Measurements from ENCODE around the gene KSR1. TPM values are rescaled to one million over a fixed set of nuclear protein-coding genes. Genes with fewer than 3 reads are reported as not detected.

Gene KSR1
- total RNA-seq, 1 experiment from 2014 or later = 0.96 TPM

DNA sequence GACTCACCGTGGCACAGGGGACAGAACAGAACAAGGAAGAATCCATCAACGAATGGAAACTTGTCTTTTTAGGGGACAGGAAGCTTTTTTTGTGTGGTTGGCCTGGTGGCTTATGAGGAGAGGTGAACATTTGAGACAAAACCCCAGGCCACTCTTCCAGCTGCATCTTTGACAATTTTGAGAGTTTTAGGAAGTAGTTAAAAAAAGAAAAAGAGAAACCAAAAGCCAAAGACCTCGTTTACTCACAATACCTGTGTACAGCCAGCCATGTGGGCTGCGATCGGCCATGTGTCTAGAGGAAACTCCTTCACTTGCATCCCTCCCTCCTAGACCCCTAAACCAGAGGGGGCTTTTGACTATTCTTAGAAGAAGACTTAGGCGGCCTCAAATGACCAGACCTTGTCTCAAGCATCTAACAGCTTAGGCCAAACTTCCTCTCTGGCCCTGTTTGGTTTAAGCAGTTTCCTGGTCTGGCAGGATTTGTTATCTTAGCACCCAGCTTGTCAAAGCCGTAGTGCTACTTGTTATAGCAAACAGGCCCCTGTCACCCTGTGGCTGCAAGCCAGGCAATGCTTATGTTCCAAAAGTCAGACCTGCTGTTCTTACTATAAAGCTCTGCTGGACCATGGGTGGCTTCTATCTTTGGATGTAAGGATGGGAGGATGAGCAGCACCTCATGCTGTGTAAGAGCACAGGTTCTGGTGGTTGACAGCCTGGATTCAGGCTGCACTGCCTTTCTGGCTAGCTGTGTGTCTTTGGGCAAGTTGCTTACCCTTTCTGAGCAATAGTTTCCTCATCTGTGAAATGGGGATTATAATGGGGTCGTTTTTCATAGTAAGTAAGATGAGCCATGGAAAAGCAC lies 17.7 kb downstream of the KSR1 start:
- DNase-seq (ENCODE audit: low read depth) = no peak

DNA sequence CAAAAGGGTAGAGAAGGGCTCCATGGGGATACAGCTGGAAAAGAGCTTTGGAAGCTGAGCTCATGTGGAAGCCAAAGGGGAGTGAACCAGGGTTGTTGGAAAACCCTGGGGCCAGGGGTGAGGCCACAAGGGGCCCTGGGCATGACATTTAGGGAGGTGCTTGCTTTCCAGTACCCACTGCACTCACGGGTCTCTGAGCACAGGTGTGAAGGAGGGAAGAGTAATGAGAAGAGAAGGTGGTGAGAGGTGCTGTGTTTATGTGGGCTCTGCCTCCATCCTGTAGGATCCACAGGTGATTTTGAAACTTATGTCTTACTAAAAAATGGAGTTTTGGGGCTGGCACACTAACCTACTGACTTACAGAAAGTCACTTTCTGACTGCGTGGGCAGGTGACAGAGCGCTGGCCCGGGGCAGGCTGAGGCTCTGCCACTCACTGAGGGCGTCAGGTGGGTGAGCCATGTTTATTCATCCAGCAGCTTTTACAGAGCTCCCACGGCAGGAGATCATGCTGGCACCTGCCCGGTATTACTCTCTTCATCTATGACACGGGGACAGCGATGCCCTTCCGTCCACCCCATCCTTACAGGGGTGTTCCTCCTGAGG lies 18.9 kb downstream of the KSR1 start:
- no peak for DNase-seq (ENCODE audit: low read depth)

DNA sequence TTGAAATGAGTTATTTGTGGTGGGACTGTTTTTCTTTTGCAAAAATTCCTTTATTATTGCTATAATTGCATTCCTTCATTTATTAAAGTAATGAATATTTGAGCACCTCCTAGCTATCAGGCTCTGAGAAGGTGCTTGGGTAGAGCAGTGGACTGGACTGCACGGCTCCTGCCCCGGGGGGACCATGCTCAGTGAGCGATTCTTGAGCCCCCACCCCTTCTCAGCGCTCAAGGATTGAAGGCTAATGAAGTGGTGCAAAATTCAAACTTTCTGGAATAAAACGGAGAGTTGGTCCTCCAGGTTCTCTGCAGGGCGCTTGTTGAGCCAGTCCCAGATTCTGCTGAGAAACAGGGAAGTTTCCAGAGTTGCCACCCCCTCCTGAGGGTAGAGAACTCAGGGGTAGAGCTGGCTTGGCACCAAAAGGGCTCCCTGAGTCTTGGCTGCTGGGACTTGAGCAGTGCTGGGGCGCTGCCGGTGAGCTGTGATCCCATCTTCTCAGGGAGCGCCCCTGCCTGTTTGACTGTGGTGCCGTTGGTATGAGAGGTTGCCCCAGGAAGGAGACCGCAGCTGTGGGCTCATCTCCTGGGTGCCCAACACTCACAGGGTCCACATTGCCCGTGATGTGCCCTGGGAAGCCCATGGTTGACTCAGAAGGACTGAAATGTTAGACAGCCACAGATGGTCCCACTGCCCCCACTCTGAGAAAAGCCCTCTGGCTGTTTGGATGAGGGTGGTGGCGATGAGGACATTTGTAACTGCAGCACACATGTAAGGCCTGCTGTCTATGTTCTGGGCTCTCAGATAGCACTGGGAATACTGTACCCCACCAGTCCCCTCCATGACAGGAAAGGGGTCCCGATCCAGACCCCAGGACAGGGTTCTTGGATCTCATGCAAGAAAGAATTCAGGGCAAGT lies 20.0 kb downstream of the KSR1 start:
- peak; percentile 55 for DNase-seq (ENCODE audit: low read depth)

DNA sequence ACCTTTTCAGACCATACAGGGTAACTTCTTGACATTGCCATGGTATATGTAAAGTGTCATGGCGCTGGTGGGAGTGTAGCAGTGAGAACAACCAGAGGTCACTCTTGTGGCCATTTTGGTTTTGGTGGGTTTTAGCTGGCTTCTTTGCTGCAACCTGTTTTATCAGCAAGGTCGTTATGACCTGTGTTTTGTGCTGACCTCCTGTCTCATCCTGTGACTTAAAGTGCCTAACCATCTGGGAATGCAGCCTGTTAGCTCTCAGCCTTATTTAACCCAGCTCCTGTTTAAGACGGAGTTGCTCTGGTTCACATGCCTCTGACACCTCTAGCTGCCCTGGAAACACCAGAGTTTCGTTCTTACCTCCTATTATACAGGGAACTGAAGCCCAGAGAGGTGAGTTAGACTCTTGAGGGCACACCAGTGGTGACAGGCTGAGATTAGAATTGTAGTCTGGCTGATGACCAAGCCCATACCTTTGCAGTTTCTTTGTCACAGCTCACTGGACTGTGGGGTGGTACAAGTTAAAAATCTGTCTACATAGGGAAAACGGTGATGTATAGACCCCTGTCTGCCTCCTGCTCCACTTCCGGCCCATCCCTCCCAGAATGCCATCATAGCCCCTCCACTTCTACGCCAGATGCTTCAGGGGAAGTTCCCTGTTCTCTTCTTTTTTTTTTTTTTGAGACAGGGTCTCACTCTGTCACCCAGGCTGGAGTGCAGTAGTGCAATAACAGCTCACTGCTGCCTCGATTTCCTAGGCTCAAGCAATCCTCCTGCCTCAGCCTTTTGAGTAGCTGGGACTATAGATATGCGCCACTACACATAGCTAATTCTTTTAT lies 21.0 kb downstream of the KSR1 start:
- DNase-seq (ENCODE audit: low read depth) = no peak

DNA sequence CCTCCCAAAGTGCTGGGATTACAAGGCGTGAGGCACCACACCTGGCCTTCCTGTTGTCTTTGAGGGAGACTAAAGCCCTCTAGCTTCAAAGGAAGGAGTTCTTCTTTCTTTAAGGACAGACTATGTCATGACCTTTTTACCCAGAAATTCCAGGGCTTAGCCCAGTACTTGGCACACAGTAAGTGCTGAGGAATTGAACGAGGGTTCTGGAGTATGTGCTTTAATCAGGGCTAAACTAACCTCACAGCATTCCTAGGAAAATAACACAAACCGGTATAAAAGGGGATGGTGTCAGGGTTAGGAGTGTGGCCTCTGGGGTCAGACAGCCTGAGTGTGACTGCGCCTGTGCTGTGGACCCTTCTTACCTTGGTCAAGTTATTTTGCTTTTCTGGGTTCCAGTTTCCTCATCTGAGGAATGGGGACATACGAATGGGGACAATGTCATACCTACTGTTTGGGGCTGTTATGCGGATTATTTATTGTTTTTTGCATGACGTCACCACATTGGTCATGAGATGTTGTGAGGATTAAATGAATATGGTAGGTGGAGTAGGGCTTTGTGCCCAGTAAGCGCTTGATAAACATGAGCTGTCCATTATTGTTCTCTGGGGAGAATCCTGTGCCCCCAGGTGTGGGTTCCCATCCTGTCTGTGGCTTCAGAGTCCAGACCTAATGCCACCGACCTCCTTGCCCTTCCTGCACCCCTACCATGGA lies 21.9 kb downstream of the KSR1 start:
- no peak for DNase-seq (ENCODE audit: low read depth)

DNA sequence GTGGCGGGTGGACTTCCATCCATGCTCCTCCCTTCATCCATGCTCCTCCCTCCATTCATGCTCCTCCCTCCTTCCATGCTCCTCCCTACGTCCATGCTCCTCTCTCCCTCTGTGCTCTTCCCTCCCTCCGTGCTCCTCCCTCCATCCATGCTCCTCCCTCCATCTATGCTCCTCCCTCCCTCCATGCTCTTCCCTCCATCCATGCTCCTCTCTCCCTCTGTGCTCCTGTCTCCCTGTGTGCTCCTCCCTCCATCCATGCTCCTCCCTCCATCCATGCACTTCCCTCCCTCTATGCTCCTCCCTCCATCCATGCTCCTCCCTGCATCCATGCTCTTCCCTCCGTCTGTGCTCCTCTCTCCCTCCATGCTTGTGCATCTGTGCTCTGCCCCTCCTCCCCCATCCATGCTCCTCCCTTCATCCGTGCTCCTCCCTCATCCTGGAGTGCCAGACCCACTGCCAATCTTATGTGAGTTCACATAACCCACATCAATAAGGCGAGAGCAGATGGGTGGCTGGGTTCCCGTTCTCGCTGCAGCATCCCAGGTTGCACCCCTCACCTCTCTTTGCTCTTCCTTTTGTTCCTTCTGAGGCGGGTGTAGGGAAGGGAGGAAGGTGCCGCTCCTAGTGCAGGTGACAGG lies 22.8 kb downstream of the KSR1 start:
- no peak for DNase-seq (ENCODE audit: low read depth)

DNA sequence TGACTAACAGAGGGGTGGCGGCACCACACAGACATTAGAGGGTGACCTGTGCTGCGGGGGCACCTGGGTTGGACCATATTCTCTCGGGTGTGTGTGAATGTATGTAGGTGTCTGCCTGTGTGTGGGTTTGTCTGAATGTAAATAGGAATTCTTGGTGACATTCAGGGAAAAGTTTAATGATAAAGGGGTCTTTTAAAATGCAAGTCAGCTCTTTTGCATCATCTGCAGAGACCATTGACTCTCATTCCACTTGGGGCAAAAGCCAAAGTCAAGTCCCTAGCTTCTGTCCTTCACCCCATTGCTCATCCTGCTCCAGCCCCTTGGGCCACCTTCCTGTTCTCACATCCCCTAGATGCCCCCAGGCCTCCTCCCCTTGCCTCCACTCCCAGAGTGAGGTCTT lies 23.6 kb downstream of the KSR1 start:
- DNase-seq (ENCODE audit: low read depth) = no peak

DNA sequence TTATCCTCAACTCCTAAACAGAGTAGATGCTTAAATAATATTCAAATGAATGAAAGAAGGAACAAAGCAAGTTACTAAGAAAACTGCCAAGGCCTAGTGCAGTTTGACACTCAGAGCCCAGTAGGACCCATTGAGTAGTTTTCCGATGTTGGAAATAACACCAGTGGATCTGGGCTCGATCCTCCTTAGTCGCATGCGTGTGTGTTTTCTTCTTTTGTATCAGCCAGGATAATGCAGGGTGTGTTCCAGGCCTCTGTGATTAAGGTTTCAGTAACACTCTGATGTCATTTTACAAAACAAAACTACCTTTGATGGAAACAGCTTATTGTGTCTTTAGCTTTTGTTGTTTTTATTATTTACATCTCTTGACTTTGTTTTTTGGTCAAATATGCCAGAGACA lies 24.5 kb downstream of the KSR1 start:
- DNase-seq (ENCODE audit: low read depth) = no peak

DNA sequence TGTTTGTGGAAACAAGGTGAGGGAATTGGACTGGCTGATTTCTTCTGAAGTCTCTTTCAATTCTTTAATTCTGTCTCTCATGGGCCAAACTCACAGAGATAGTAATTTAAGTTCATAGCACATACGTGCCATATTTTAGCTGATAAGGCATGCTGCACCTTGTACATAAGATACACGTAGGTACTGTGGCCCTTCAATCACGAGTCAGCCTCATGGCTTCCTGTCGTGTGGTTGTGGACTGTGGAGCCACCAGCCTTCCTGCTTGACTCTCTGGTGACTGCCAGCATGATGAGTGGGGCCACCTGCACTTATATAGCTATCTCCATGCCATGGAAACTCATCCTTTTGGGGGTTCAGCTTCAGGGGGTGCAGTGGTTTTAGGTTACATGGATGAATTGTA lies 25.1 kb downstream of the KSR1 start:
- DNase-seq (ENCODE audit: low read depth) = no peak

DNA sequence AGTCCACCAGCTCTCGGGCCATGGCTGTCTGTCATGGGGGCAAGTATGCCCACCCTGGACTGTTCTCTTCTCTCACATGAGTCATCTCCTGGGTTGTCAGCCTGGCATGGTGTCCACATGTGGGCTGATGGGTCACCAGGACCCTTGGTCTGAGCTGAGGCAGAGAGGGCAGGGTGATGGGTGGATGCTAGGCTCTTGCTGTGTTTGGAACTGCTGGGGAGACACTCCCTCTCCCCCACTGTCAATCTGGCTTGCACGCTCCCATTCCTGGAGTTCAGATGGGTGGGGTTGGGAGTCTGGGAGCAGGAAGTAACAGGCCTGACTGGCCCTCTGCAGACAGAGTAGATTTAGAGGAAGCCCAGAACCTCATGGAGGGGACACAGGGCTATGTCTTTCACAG lies 28.9 kb downstream of the KSR1 start:
- no peak for DNase-seq (ENCODE audit: low read depth)

DNA sequence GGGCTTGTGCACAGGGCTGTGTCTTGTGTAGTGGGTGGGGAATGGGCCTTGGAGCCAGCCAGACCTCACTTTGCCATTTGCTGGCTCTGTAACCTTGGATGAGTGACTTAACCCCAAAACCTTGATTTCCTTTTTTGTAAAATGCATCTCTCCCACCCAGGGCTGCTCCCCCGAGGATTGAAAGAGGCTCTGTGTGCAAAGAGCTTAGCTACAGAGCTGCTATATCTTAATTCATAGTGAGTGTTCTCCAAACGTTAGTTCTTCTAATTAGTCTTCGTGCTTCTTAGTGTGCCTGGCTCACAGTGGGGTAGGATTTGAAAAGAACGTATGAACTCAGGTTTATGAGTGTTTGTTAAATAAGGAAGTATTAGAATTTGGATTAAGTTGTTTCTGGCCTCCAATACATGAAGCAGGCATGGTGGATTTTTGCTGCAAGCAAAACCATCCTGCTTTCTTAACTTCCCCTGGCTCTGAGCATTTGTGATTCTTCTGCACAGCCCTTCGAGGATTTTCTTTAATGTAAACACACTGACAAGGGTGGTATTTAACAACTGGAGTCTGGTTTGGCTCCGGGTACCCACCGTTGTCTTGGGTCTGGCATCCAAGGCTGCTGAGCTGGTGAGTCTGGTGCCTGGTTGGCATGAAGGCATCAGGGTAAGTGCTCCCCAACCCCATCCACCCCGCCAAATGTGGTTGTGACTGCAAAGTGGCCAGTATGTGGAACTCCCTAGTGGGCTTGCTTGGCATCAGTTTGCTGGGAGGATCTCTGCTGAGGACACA lies 29.7 kb downstream of the KSR1 start:
- DNase-seq (ENCODE audit: low read depth) = no peak

DNA sequence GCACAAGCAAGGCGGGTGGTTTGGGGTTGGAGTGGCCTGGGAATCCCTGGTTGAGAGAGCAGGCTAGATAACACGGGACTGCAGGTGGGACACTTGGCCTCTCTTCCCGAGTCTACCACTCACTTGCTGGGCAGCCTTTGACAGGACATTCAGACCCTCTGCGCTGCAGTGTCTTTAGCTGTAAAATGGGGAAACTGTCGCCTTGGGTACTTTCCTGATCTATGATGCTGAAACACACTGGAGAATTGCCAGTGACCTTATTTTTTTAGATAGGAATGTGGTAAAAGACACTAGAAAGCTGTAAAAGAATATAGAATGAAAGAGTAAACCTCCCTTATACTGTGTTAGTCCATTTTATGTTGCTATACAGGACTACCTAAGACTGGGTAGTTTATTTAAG lies 30.5 kb downstream of the KSR1 start:
- no peak for DNase-seq (ENCODE audit: low read depth)

DNA sequence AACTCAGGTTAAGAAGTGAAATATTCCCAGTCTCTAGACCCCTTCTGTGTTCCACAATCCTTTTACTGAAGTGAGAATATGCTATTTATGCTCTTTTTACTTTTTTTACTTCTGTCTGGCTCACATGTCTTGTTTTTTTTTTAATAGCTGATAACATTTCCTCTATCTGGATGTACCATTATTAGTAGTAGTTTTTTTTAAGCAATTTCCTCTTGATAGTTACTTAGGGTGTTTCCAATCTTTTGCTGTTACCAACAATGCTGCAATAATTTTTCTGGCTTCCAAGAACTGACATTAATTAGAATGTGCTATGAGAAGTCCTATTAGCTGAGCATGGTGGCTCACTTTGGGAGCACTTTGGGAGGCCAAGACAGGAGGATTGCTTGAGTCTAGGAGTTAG lies 32.0 kb downstream of the KSR1 start:
- DNase-seq (ENCODE audit: low read depth) = no peak

DNA sequence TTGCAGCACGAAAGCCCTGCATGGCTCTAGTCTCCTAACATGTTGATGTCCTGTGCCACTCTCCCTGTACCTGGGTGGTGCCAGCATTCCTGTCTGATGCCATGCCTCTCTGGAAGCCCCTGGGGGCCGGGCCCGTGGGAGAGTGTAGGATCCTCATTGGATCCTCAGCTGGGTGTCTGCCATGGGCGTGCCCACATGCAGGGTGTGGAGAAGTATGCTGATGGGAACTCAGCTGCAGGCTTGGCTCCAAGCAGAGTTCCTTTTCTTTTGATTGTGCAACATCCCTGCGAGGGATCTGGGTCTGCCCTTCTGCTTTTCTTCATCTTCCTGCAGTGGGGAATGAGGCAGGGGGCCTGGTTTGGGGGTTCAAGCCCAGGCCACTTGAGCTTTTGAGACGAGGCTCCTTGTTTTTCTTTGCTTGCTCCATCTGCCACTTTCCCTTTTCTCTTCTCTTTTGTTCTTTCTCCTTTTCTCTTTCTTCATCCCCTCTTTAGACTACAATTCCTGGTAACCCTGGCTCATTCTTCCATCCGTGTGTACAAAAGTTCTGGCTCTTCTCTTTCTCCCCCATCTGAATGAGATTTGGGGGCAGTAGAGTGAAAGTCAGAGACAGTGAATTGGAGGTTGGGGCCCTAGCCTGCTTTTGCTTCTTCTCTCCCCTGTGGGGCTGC lies 32.9 kb downstream of the KSR1 start:
- DNase-seq (ENCODE audit: low read depth) = no peak

DNA sequence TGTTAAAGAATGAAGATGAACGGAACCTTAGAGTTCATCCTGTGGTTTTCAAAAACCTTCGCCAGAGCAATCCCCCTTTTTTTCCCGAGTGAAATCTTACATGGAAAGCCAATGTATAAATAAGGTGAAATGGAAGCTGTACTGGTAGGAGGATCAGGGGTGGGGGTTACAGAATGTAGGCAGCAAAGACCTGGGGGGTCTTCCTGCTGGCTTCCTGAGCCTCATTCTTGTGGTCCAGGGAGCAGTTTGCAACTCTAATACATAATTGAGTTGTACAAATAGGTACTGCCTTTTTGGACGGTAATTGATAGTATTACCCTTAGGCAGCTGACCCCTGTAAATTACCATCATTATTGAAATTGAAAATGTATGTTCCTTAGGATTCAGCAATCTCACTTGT lies 34.1 kb downstream of the KSR1 start:
- no peak for DNase-seq (ENCODE audit: low read depth)

DNA sequence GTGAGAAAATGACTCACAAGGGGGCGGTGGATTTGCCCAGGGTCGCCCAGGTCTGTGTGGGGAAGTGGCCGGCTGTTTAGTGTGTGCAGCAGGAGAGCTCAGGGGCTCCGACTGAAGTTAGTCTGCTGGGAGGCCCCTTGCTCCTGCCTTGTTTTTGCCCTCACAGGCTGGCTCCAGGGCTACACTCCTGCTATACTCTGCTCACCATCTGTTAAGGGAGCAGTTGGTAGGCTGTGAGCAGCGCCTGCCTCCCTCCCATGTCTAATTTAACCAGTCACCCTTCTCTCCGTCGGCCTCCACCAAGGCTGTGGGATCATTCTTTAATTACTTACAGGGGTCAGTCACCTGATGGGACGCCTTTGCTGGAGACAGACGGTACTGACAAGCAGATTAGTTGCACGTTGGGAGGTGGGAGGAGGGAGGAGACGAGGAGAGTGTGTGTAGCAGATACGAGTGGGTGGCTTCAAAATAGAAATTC lies 35.5 kb downstream of the KSR1 start:
- DNase-seq (ENCODE audit: low read depth) = no peak

DNA sequence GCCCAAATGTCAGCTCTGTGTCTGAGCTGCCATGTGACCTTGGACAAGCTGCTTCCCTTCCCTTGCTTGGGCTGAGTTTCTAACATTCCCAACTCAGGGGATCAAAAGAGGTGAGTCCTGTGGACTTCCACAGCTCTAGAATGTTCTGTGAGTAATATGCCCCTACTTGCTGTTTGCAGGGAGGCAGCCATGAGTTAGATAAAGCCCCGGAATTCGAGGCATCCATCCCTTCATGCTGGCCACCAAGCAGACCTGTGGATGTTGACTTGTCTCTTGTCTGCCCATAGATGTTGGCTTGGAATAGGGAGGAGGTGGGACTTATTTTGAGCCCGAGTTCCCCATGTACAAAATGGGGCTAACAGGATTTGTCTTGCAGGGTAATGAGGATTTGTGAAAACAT lies 36.2 kb downstream of the KSR1 start:
- no peak for DNase-seq (ENCODE audit: low read depth)

DNA sequence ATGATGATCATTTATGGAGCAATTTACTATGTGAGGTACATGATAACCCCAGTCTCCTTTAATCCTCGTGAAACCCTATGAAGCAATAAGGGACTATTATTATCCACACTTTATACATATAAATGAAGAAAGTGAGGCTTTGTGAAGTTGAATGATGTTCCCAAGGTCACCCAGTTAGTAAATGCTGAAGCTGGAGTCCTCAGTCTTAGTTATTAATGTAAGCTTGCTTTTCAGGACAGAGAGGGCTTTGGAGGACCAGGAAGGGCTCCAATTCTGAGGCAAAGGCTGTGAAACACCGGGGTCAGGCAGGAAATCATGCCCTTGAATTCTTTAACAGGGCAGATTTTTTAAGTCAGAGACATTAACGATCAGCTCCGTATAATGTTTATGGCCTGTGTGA lies 36.8 kb downstream of the KSR1 start:
- no peak for DNase-seq (ENCODE audit: low read depth)

All from RPMI7951 (cell line).